NCI-H748 (cell line): ENCODE data around the gene IQSEC1.

ENCODE experiments used
- DNase-seq: peaks from one replicate; lab custom pipeline; 2025; ENCODE audit not compliant: unreplicated experiment; lab: John Stamatoyannopoulos, UW

Gene IQSEC1

DNA sequence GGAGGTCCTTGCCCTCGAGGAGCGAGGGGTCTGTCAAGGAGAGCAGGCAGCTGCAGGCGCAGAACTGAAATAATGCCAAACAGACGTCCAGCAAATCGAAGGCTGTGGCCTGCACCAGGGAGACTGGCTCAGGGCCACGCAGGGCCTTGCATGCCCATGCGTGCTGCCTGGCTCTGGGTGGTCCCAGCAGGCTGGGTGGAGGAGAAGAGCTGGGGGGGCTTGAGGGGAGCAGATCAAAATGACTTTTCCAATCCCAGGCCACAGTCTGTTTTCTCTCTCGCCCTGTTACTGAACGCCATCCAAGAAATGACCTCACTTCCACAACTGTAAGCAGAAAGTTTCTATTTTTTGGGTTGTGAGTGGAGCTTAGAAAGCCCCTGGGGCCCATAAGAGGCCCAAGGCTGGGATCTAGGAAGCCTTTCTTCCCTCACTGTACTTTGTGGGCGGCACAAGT is 134.9 kb downstream of the IQSEC1 start:
- DNase-seq: no peak

DNA sequence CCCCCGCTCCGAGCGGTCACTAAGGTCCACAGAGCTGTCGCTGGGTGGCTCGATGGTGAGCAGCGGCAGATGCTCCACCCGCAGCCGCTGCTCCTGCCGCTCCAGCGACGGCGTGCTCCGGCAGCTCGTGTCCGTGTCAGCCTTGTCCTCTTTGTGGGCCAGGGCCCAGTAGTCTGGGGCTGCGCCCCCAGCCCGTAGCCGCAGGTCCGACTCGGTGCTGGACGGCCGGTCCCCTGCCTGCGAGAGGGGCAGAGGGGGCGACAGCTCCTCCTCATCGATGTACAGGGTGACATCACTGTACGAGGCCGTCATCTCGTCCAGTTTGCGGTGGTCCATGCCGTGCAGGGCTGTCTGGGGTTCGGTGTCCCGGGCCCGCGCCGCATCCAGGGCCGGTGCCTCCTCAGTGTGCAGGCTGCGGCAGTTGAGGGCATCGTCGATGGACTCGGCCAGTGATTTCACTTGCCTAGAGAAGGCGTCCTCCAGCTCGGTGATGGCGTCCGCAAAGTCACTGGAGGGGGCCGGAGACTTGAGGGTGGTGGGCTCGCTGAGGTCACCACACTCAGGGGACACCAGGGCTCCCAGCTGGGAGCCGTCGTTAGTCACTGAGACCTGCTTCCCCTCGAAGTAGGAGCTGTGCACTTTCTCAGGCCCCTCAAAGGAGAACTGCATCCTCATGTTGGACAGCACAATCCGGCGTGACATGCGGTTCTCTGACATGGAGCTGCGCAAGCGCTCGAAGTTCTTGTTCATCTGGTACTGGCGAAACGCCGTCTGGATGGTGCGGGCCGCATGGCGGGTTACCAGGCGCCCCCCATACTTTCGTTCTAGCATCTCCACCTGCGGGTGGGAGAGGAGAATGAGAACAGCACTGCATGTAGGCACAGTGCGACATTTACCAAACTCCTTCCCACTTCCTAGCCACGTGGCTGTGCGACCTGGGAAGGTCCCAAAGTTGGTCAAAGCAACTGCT is 137.1 kb downstream of the IQSEC1 start:
- no peak for DNase-seq

GRCh38 chr3:12935023-12935860 is 138.0 kb downstream of the IQSEC1 start:
- DNase-seq: no peak

GRCh38 chr3:12934431-12934830 is 138.8 kb downstream of the IQSEC1 start:
- no peak for DNase-seq

DNA sequence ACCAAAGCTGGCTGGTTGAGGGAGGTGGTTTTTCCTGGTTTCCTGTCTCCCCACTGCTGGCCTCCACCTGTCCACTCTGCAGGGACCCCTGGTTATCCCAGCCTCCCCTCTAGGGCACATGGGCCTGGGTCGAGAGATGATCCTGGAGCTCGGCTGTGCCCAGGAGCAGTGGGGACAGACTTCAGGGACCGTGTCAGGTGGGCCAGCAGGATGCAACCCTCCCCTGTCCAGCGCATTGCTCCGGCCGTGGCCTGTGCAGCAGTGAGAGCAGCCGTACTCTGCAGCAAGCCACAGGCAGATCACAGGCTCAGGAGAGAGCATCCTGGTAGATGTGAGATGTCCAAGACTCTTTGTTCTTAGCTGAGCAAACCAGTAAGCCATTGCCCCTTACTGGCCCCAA is 139.3 kb downstream of the IQSEC1 start:
- no peak for DNase-seq

DNA sequence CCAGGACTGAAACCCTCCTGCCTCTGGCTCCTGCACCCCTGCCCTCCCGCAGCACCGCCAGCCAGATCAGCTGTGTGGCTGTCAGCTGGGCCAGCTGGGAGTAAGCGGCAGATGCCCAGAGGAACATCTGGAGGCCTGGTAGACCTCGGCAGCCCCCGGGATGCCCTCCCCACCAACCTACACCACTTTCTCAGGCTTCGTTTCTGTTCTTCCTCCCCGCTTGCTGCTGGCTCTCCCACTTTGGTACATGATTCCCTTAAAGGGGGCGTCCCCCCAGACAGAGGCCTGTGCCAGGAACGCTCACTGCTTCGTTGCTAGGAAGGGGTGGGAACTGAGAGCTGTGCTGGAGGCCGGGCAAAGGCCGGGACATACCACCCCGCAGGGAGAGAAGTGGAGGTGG is 140.5 kb downstream of the IQSEC1 start:
- no peak for DNase-seq

- no peak for DNase-seq
Observed at GRCh38 chr3:12932347-12932746, 140.9 kb downstream of the IQSEC1 start.

DNA sequence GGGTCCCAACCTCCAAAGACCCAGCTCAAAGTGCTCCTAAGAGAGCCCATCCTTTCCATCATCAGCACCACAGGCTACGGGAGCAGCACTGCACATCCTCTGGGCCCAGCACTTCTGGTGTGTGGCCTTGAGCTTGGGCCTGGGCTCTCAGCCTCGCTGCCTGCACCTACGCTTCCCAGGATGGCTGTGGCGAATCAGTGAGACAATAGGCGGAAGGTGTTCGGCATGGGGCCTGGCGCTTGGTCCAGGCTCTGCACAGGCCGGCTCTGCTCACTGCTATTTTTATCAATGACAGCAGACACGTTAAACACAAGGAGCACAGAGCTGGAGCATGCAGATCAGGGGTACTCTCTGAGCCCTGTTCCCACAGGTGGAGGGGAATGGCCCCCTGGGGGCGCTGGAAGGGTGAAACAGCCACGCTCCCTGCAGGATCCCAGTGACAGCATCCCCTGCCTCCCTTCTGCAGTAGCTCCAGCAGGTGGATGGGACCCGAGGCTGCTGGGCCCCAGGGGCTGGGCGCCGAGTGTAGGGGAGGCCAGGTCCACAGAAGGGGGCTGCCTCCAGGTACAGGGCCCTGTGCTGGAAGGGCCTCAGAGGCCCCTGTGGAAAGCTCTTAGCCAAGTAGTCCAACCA is 141.8 kb downstream of the IQSEC1 start:
- no peak for DNase-seq

DNA sequence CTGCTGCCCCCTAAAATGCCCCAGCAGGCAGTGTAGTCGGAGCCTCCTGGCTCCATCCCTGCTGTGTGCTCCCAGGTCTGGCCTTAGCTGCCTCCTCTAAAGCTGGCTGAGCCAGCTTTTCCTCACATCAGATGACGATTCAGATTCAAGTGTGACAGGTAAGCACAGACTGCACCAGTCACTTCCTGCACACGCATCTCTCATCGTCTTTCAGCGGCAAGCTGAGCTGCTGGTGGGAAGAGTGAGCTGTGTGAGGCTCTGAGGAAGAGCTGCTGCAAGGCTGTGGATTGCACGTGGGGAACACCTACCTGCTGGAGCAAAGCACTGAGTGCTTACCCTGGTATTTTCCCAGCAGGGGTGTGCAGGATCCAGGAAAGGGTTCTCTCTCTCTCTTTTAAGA is 143.4 kb downstream of the IQSEC1 start:
- no peak for DNase-seq

DNA sequence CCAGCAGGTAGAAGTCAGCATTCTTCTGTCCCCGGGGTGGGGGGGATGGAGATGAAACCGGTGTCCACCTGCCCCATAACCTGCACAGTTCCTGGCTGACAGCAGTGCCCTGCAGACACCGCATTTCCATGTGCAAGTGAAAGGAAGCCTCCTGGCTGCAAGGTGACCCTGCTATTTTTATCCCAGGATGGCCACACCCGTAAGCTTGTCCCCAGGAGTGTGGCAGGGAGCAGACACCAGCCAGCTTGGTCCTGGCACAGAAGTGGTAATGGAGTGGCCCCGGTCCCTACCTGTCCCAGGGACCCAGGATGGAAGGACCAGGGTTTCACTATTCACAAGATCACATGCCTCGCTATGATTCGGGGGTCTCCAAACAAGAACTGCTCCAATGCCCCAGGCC is 146.6 kb downstream of the IQSEC1 start:
- no peak for DNase-seq

- no peak for DNase-seq
Observed at GRCh38 chr3:12925648-12926047, 147.6 kb downstream of the IQSEC1 start.

DNA sequence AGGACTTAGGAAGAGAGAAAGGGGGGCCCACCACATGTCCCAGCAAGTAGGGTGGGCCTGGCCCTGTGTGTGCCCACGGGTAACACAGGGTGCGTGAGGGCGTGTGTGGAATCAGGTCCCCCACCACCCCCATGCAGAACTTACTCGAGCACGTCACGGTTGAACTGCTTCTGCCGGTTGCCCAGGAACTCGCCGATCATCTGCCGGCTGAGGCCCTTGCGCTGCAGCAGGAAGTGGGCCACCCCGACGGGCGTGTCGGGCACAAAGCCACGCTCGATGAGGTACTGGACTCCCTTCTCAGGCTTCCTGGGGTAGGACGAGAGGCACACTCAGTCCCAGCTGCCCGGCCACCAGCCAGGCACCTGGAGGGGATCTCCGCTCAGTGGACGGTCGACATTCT is 148.8 kb downstream of the IQSEC1 start:
- no peak for DNase-seq

DNA sequence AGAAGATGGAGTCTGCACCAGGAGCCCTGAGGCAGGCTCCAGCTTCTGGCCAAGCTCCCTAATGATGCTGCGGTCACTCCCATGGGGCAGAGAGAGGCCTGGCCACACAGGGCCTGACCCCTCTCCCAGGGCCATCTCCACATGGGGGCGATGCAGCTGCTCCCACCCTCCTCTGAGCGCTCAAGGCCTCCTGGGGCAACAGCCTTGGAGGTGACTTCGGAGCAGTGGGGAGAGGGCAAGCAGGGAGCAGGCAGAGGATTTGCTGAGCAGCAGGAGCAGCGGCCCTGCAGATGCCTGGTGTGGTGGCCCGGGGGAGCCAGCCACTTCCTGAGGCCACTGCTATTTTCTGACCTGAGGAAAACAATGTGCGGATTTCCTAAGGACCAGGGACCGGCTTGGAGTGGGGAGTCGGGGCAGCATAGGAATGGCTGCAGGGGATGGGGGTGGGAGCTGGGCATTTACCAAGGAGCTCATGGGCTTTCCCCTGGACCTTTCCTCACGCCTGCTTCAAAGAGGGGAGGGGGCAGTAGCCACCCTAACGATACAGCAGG is 150.3 kb downstream of the IQSEC1 start:
- DNase-seq: no peak

- DNase-seq: no peak
Observed at GRCh38 chr3:12922306-12922705, 150.9 kb downstream of the IQSEC1 start.

DNA sequence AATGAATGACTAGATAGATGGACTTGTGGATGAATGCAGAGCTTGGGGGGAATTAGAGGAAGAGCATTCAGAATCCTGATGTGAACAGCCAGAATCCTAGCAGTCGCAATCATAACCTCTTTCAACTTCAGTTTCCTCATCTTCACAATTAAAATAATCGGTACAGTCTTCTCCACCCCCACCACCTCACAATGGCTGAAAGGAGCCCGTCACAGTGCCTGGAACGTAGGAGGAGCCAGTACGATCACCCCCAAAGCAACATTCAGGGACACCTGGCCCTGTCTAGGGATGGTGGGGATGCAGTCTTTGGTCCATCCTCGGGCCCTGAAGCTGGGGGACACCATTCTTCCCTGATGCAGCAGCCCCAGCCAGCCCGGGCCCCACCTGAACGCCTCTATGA is 151.5 kb downstream of the IQSEC1 start:
- DNase-seq: no peak

DNA sequence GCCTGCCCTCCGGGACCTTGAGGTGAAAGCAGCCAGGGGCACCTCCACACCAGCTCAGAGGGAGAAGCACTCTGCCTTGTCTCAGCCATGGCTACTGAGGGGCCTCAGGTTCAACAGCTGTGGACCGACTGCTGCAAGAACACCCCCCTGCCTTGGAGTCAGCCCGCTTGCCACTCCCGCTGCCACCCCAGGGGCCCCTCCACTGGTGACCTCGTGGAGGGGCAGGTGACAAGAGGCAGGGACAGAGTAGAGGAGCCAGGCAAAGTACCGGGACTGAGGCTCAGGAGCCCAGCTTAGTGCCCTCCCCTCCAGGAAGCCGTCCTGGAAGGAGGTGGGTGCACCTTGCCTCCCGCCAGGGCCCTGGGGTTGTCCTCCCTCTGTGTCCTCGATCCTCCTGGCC is 152.3 kb downstream of the IQSEC1 start:
- DNase-seq: no peak

DNA sequence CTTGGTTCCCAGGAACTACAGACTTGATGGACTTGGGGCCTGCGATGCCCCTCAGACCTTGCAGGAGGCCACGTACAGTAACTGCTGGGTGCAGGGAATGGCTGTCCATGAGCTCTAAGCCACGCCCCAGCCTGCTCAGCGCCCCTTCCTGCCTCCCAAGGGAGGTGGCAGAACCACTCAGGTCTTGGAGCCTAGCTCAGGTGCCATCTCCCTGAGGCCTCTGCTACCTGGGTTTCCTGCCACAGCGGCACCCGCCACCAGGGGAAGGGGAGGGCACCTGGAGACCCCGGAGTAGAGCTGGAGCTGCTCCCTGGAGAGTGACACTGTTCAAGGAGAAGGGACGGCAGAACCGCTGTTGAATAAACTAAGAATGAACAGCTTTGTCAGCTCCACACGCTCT is 154.0 kb downstream of the IQSEC1 start:
- DNase-seq: no peak

DNA sequence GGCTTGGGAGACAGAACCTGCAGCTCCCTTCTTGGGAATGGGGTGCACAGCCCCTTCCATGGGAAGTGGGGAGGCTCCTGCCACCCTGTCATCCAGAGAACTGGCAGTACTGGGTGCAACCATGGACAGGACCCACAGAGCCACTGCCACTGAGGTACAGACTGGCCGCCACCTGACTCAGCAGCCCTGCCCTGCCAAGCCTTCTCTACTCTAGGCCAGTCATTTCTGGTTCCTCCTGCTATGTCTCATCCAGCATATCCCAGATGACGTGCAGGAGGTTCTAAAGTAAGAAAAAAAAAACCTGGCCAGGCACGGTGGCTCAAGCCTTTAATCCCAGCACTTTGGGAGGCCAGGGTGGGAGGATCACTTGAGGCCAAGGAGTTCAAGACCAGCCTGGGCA is 155.0 kb downstream of the IQSEC1 start:
- DNase-seq: no peak

GRCh38 chr3:12916159-12916558 is 157.1 kb downstream of the IQSEC1 start:
- DNase-seq: no peak

GRCh38 chr3:12914088-12914487 is 159.1 kb downstream of the IQSEC1 start:
- no peak for DNase-seq

DNA sequence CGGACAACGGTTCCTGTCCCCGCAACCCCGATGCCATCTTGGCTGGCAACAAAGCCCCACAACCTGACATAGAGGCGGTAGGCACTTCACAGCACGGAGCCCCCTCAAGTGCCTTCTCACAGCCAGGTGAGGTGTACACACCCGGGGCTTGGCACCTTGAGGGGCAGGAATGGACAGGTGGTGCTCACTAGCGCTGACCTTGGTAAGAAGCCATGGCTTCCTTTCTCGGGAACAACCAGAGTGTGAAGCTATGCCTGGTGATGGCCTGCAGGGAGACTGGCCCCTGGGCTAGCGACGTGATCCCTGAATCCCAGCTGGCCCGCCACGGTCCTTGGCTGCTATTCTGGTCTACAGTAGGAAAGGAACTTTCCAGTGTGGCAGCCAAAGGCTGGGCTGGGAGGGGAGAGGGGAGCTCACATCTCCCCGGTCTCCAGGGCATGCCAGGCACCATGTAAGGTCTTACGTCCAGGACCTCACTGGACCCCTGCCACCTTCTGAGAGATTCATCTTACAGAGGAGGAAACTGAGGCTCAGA is 161.3 kb downstream of the IQSEC1 start:
- no peak for DNase-seq
